RKO (cell line): ENCODE measurements around the gene ADAMTS4.

Experiments
- DNase-seq: peaks from one replicate; pipeline ENCODE4 v3.0.0-alpha.2; 2016; ENCODE audit warnings: low spot score

ADAMTS4 gene

DNA sequence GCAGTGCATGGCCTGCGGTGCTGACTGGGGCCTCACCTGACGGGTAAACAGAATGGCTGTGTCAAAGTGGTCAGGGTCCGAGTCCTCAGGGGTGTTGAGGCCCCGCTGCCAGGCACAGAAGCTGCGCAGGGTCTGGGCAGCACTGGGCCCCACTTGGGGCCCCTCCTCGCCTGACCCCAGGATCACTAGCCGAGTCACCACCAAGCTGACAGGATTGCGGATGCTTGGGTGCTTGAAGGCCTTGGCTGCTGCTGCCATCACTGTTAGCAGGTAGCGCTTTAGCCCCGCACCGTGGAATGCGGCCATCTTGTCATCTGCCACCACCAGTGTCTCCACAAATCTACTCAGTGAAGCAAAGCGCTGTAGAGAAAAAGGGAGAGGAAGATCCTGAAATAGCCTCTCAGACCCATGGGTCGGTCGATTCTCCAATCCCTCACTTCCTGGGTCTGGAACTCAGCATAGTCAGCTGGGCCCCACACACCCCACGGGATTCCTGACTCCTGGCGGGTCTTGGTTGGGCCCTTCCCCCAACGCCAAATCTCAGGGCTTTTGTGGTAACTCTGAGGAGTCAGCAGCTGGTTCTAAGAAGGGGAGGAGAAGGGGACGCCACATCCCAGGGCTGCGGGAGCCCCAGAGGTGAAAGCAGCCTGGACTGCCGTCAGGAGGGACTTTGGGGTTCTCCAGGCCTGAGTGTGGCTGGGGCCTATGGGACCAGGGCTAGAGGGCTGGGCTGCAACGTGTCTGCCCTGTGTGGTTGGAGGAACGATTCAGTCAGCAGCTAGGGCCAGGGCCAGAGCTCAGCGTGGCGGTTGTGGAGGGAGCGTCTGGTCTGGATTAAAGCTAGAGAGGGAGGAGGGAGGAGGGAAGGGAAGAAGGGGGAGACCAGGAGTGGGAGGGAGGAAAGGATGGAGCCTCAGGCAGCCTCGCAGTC lies 2.1 kb downstream of the ADAMTS4 start:
- no peak for DNase-seq

DNA sequence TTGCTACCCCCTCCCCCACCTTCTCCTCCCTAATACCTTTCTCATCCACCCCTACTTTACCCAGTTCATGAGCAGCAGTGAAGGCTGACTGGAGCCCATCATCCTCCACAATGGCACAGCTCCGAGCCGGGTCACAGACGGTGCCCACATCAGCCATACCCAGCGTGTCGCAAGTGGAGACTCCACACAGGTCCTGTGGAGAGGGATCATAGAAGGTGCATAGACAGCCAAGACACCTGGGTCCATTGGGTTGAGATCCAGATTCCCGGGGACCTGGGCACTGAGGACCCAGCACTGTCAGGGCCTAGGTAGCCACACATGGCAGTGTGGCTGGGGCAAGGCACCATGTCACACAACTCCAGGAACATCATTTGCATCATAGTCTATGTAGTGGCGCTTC lies 2.7 kb downstream of the ADAMTS4 start:
- DNase-seq: no peak

DNA sequence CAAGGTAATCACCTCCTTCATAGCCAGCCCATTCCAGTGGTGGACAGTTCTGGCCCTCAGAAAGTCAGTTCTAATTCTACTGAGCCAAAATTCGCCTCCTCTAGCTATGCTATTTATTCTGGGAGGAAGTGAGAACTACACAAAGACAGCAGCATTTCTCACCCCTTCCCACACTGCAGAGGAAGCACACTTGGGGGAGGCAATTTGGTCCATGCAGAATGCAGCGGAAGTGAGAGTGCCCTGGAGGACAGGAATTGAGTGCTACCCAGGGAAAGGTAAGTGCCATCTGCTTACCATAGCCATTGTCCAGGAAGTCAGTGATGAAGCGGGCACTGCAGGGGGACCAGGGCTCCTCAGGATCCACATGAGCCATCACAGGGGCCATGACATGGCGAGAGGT lies 3.7 kb downstream of the ADAMTS4 start:
- no peak for DNase-seq

DNA sequence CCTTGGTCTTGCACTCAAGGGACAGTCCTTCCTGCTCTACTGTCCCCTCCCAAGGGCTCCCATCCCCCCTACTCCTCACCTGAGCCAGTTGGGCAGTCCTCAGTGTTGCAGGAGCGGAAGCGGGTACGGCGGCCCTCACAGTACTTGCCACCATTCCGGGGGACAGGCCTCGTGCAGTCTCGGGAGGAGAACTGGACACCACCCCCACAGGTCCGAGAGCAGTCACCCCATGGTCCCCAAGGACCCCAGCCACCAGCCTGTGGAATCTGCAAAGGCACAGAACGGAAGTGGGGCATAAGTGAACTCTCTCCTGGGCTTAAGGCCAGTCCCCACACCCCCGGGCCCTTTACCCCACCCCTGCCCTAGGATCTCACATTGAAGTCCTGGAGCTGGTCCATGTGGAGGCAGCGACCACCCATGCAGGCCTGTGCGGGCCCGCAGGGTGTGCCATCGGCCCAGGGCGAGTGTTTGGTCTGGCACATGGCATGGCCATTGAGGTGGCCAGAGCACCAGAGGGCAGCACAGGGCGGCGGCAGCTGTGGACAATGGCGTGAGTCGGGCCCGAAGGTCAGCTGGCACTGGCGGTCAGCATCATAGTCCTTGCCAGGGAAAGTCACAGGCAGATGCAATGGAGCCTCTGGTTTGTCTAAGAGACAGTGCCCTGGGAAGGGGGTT lies 5.2 kb downstream of the ADAMTS4 start:
- no peak for DNase-seq

DNA sequence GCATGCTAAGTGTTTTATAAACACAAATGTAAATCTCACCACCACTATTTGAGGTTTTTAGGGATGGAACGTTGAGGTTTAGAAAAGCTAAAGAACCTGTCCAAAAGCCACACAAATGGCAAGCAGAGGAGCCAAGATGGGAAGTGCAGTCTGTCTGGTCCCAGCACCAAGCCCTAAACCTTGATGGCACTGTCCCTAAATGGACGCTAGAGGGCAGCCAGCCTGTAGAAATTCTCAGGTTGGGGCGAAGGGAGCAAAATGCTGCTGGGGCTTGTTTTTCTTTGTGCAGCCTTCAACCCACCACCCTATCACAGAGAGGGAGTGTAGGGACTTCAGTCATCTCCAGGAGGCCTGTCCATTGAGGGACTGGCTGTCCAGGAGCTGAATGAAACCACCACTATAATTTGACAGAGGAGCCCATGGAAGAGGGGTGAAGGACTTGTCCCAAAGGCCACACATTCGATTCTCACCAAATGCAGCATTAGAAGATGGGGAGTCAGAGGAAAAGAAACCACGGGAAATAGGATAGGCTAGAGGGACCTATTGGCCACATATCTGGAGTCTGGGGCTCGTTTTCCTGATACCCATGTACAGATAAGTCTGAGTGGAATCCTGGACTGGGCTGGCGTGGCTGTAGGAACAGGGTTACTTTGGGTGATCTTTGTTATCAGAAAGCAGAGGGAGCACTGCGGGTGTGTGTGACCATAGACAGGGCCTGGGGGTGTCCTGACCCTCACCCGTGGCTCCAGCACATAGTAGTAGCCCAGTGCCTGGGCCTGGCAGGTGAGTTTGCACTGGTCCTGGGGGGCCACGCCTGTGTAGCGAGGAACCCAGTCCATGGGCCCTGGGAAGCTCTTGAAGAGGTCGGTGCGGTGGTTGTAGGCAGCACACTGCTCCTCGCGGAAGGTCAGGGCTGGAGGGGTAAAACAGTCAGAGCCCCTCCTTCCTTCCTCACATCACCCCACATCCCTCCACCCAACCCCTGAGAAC lies 6.1 kb downstream of the ADAMTS4 start:
- DNase-seq: peak; percentile 78

DNA sequence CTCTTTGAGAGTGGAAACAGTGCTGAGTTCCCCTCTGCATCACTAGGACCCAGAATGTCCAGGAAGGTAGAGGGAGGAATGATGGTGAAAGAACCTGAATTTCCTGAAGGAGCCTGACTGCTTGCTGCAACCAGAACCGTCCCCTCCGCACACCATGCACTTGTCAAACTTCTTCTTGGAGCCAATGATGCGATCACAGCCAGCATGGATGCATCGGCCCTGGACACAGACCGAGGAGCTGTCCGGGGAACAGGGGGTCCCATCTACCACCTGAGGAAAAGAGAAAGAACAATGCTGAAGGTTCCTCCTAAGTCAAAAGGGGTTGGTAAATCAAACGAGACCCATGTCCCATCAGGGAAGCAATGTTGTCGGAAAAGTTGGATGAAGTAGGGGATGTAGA lies 6.9 kb downstream of the ADAMTS4 start:
- DNase-seq: no peak

DNA sequence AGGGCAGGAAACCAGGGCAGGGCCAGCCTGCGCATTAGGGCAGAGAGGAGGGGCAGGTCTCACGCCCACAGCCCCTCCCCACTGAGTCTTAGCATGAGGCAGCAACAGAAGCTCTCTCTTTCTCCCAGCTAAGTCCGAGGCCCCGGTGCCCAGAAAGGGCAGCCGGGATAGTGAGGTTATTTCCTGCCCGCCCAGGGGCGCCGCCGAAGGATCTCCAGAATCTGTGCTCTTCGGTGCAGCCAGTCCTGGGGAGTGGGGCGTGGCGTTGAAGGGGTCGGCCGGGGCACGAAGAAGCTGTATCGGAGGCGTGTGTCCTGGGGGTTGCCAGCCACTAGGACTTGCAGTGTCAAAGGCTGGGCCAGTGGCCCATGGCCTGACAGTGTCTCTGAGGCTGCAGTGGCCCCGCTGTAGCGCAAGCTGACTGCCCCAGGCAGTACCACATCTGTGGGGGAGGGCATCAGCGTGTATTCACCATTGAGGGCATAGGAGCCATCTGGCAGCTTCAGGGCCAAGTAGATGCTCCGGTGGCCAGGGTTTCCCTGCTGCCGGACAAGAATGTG lies 7.8 kb downstream of the ADAMTS4 start:
- DNase-seq: no peak

DNA sequence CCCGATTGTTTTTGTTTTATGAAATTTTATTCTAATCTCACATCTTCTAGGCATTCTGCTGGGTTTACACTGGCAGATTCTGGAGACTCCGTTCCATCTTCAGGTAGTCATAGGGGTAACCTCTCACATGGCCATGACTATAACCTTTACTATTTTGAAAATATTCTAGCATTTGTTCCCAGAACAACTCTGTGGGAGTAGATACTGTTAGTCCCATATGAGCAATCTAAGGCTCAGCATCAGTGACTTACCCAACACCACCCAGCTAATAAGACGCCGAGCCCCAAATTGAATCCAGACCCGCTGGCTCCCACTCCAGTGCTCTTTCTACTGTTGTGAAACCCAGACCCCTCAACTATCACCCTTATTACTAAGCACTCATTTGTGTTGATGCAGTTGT lies 9.8 kb downstream of the ADAMTS4 start:
- no peak for DNase-seq

DNA sequence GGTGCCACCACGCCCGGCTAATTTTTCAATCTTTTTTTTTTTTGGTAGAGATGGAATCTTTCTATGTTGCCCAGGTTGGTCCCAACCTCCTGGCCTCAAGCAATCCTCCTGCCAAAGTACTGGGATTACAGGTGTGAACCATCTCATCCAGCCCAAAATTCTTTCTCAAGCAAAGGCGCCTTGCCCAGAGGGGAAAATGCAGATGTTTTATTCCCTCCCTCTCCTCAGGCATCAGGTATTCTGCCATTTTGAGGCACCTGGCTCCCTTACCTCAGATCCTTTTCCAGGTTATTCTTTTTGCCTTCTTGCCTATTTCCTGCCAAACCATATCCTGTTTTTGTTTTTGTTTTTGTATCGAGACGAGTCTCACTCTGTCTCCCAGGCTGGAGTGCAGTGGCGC lies 10.5 kb downstream of the ADAMTS4 start:
- DNase-seq: no peak

DNA sequence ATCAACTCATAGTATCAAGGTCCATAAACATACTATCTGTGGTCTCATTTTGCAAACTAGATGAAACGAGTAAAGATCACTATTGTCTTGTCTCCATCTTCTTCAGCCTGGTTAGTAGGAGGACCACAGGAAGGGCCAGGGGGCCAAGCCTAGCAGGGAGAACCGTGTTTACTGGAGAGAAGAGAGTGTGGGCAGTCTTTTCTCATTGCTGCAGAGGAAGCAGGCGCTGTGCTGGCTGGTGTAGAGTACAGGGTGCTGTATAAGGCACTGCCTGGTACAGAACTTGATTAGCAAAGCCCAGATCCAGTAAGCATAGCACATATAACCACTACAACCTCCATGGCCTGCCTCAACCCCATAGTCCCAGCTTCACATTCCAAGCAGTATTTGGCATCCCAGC lies 11.5 kb downstream of the ADAMTS4 start:
- DNase-seq: no peak

DNA sequence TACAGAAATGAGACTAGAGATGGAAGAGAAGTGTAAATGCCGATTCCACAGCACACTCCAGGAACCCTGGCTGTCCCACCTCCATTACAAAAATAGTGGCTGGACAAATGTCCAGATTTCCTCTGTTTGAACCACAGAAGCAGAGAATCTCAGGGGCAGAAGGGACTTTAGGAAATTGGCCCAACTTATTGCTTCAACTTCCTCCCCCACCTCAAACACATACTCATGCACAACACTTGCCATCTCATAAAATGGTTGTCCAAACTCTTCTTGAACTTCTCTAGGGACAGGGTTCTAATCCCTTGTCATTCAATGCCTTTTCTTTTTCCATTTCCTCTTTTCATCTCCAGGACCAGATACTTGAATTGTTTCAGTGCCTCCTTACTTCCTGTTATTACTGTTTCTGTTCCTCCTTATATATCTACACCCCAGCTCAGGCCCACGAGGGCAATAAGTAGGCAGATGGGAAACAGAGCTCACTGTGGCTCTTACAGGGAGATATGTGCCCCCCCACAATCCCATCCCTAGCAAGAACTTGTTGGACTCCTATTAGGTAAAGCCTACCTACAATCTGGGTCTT lies 13.0 kb downstream of the ADAMTS4 start:
- DNase-seq: no peak

DNA sequence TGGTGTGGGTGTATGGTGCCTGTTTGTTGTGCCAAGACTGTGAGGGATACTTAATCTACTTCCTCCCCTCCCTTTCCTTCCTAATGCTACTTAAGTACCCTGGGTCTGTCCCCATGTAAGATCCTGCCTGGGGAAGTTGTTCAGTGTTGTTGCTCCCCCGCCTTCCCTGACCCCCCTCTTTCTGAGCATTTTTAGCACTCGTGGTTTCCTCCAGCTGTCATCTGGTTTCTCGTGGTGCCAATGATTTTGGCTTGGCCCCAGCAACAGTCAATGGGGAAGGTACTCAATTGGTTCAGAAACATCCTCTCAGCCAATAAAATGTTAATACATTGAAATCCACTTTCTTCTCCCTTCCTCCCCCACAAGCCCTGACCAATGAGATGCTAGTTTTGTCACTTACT lies 13.6 kb downstream of the ADAMTS4 start:
- DNase-seq: no peak

DNA sequence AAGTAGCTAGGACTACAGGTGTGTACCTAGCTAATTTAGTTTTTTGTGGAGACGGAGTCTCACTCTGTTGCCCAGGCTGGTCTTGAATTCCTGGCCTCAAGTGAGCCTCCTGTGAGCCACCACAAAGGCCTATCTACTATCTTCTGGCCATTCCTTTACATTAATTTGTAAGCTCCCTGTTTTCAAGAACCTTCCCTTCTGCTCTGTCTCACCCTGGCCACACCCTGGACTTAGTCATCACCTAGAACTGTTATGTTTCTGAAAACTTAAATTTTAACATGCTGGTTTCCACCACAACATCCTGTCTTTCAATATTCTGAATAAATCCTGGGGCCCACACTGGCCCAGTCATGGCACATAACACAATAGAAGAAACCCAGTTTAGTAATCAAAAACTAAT lies 16.6 kb downstream of the ADAMTS4 start:
- DNase-seq: peak; percentile 39

DNA sequence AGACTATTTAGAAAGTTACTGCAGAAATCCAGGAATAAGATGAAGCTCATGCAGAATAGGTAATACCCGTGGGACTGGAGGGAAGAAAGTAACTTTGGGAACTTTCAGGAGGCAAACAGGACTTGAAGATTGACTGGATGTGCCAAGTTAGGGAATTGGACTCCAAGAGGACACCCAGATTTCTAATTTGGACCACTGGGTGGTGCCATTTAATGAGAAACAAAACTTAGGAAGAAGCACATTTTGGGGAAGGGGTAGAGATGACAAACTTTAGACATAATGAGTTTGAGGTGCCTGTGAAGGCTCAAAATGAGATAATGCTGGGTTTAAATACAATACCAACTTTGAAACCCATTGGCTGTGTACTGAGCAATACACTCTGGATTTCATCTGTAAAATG lies 18.2 kb downstream of the ADAMTS4 start:
- DNase-seq: no peak

DNA sequence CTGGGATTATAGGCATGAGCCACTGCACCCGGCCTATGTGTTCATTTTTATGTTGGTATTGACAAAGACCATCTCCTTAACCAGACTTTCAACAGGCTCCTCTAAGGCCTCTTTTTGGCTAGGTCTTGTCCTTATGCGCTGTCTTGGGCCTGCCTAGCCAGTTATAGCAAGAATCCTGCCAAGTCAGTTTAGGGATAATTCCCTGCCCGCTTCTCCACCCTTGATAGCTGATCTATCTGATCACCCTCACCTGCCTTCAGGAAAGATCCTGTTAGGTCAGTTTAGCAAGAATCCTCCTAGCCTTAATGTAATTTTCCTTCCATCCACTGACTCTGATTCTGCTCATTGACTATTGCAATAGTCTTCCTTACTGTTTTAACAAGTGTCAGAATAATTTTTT lies 19.2 kb downstream of the ADAMTS4 start:
- DNase-seq: no peak

DNA sequence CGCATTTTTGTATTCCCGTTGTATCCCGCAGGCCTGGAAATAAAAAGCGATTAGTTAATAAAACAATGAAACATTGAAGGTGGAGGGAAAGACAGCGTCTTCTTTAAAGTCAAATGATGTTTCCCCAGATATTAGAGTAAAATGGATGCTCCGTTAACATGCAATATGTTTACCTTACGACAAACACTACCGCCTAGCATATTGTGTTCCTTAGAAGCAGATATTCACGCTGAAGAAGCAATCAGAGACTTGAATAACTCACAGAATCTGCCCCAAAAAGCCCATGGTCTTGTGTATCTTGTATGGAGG lies 21.0 kb downstream of the ADAMTS4 start:
- no peak for DNase-seq

DNA sequence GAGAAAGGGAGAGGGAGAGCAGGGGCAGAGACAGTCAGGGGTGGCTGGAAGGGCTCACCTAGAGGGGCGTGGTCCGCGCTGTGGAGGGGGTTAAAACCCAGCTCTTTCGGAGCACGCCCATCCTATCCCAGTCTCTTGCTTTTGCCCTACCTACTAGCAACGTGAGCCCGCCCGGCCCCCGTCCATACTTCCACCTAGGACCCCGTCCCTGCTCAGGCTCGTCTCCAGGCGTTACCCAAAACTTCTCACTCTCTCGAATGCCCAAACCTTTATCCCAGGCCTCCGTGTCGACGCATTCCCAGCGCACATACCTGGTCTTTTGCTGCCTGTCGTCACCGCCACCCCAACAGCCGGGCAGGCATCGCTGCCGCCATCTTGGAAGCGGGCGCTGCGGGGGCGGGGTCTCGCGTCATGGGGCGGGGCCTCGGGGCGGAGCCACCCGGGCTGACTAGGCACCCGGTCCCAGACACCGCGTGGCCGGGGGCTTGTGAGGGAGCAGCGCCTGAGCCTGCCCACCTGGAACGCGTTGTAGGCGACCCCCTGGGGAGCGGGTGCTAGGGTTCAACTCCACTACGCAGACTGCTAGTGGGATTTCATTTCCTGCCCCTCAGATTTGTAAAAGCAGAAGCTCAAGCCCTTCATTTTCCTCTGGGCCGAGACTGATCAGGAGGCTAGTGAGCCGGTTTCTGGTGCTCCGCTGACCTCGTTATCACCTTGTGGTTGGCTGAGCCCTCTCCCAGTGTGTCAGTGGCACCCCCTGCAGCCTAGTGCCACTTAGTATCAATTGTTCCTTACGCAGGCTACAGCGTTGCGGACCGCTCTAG lies 21.5 kb downstream of the ADAMTS4 start, which contains the start of gene B4GALT3:
B4GALT3 (minus strand) TSS at position 396 of the 824 bp plus-strand sequence. CDS start 1,447 bp downstream, outside the sequence.
- peak; percentile 78 for DNase-seq

DNA sequence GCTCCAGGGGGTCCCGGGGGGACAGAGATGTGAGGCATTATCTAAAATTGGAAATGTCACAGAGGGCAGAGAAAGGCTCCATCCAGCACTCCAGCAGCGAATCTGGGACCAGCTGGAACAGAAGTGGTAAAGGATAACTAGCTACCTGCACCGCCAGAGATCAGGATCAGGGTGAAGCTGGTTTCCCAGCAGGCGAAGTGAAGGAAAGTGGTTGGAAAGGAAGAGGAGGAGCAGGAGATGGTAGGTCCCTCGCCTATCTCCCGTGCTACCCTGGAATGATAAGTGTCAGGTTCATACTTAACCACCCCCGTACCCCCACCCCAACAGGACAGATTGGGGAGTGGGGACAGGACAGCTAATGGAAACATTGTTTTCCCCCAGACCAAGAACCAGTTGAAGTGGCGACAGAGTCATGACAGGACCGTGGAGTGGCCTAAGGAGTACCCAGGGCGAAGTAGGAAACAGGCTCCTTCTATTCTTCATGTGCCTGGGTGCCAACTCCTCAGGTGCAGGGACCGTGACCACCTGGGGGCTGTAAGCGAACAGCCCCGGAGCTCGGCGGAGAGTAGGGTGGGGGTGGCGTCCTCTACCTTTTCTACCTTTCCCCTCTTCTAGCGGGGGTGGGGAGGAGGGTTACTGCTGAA lies 22.3 kb downstream of the ADAMTS4 start:
- no peak for DNase-seq

DNA sequence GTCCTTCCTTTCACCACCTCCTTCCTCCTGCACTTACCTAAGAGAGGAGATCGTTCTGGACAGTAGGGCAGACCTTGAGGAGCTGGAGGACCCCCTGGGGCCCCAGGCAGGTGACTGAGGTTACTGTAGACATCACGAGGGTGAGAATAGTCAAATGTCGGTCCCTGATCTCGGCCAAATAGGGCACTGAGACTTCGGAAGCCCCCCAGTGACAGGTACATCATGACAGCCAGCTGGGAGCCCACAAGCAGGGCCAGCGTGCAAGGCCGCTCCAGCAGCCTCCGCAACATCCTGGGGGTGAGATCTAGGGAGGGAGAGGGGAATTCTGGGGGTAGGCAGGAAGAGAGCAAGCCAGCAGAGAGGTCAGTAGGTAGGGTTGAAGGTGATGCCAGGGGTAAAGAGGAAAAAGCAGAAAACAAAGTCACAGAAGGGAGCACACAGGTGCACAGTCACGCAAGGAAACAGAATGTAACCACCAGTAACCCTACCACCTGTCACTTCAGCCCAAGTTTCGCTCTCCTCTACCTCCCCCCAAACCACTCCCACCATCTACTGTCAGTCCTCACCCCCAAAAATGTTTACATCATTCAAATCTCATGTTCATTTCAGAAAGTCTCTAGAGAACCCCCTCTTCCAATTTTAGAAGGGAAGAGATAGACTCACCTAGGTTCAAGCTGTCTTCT lies 22.9 kb downstream of the ADAMTS4 start:
- no peak for DNase-seq

DNA sequence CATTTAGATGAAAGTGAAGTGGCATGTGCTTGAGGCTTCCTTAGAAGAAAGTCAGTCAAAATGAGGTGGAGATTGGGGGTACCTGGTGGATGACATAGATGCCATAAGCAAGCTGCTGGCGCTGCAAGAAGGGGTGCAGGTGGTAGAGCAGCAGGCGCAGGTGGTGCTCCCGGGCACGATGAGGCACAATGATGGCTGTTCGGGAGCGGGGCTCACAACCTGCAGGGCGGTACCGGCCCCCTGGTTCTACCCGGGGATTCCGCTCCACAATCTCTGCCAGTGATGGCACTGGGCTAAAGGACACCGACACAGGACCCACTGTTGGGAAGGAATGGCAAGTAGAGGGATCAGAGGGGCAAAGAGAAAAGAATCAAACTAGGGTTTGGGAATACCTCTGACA lies 23.9 kb downstream of the ADAMTS4 start:
- DNase-seq: no peak
